Esophagus squamous epithelium (tissue), 4 donors: ENCODE data around the gene MTCH1.

Experiments
- CTCF ChIP-seq, 6 experiments: fragments of 450-650 bp in 4 of 6; fragments of 200-600 bp in 2 of 6; sonication (generic) in 2 of 6; IDR thresholded peaks; one replicate each; pipeline ENCODE4 v1.5.1; 2016 to 2019; ENCODE audit warnings: antibody characterized with exemption in 6 of 6, mild to moderate bottlenecking in 4 of 6, moderate library complexity in 4 of 6
- POLR2A ChIP-seq, 4 donors: fragments of 450-650 bp; IDR thresholded peaks; one replicate each; pipeline ENCODE4 v1.6.1; 2017; ENCODE audit warnings: antibody characterized with exemption in 4 of 4, mild to moderate bottlenecking in 4 of 4, moderate library complexity in 3 of 4

- TF ChIP-seq POLR2A (IDR thresholded peaks at IDR 0.05) = no peak
- peak; percentile 46 to 69 (median 65) for TF ChIP-seq CTCF (IDR thresholded peaks at IDR 0.05)
These were observed 43.4 kb upstream of the MTCH1 start for GRCh38 chr6:37029249-37029971.
